ENCODE data around the gene HRG.

Gene HRG

GRCh38 chr3:186651678-186652215 is 14.1 kb upstream of the HRG start:
- Histone ChIP-seq H3K4me1 (ENCODE audit: control insufficient read depth, low read length) (peaks cover 37% of the 10 kb centered on the region), H3F3A (ENCODE audit: control insufficient read depth, insufficient read depth) (peaks cover 10% of the 10 kb centered on the region), H3K4me2 (ENCODE audit: low read length) (peak overlapping the region; percentile 92), H3K9me2 (replicated peaks; ENCODE audit: control insufficient read depth, low read length) (no peaks in the 10 kb centered on the region), H4K20me1 (ENCODE audit: control insufficient read depth, insufficient read depth, low read depth, low read length) (no peaks in the 10 kb centered on the region), H3K27ac (ENCODE audit: low read depth, low read length) (peak overlapping the region; percentile 94), H3K9me3 (ENCODE audit: control insufficient read depth, insufficient read depth, low read length) (no peaks in the 10 kb centered on the region), H3K36me3 (ENCODE audit: control insufficient read depth, low read length) (no peaks in the 10 kb centered on the region), H3K79me2 (ENCODE audit: control insufficient read depth, low read length) (no peaks in the 10 kb centered on the region), H3K4me3 (ENCODE audit: low read length) (peak overlapping the region; percentile 64; the same call in 1 of the 2 replicates), H3K27me3 (ENCODE audit: control insufficient read depth, low read length) (no peaks in the 10 kb centered on the region)
- TF ChIP-seq EZH2phosphoT487 (IDR thresholded peaks at IDR 0.05; ENCODE audit: borderline replicate concordance, low read length) (no peak), CTCF (IDR thresholded peaks at IDR 0.05; ENCODE audit: low read depth, low read length, poor library complexity, severe bottlenecking) (no peak)

- H3K27ac ChIP-seq (ENCODE audit: low read depth, low read length): peak overlapping the region; percentile 94
- peaks cover 10% of the 10 kb centered on the region for H3F3A ChIP-seq (ENCODE audit: control insufficient read depth, insufficient read depth)
- H3K4me2 ChIP-seq (ENCODE audit: low read length): peak overlapping the region; percentile 92
- H3K9me3 ChIP-seq (ENCODE audit: control insufficient read depth, insufficient read depth, low read length): no peaks in the 10 kb centered on the region
- peak overlapping the region; percentile 64 for H3K4me3 ChIP-seq (ENCODE audit: low read length)
- H3K79me2 ChIP-seq (ENCODE audit: control insufficient read depth, low read length): no peaks in the 10 kb centered on the region
- TF ChIP-seq CTCF (IDR thresholded peaks at IDR 0.05; ENCODE audit: low read depth, low read length, poor library complexity, severe bottlenecking) (no peak), EZH2phosphoT487 (IDR thresholded peaks at IDR 0.05; ENCODE audit: borderline replicate concordance, low read length) (no peak)
- no peaks in the 10 kb centered on the region for H3K36me3 ChIP-seq (ENCODE audit: control insufficient read depth, low read length)
- no peaks in the 10 kb centered on the region for H3K27me3 ChIP-seq (ENCODE audit: control insufficient read depth, low read length)
- H3K4me1 ChIP-seq (ENCODE audit: control insufficient read depth, low read length): peaks cover 37% of the 10 kb centered on the region
- H3K9me2 ChIP-seq (replicated peaks; ENCODE audit: control insufficient read depth, low read length): no peaks in the 10 kb centered on the region
- H4K20me1 ChIP-seq (ENCODE audit: control insufficient read depth, insufficient read depth, low read depth, low read length): no peaks in the 10 kb centered on the region
Measured at GRCh38 chr3:186653080-186653707, 12.6 kb upstream of the HRG start.

GRCh38 chr3:186653984-186654383 is 11.8 kb upstream of the HRG start:
- H4K20me1 ChIP-seq (ENCODE audit: control insufficient read depth, insufficient read depth, low read depth, low read length): no peaks in the 10 kb centered on the region
- peak; percentile 35 for TF ChIP-seq CTCF (IDR thresholded peaks at IDR 0.05; ENCODE audit: low read depth, low read length, poor library complexity, severe bottlenecking)
- TF ChIP-seq EZH2phosphoT487 (IDR thresholded peaks at IDR 0.05; ENCODE audit: borderline replicate concordance, low read length): no peak
- no peaks in the 10 kb centered on the region for H3K79me2 ChIP-seq (ENCODE audit: control insufficient read depth, low read length)
- H3K9me3 ChIP-seq (ENCODE audit: control insufficient read depth, insufficient read depth, low read length): no peaks in the 10 kb centered on the region
- H3K27me3 ChIP-seq (ENCODE audit: control insufficient read depth, low read length): no peaks in the 10 kb centered on the region
- peak overlapping the region; percentile 92 for H3K4me2 ChIP-seq (ENCODE audit: low read length)
- H3K9me2 ChIP-seq (replicated peaks; ENCODE audit: control insufficient read depth, low read length): no peaks in the 10 kb centered on the region
- H3K36me3 ChIP-seq (ENCODE audit: control insufficient read depth, low read length): no peaks in the 10 kb centered on the region
- peak overlapping the region; percentile 94 for H3K27ac ChIP-seq (ENCODE audit: low read depth, low read length)
- H3F3A ChIP-seq (ENCODE audit: control insufficient read depth, insufficient read depth): peaks cover 10% of the 10 kb centered on the region
- H3K4me3 ChIP-seq (ENCODE audit: low read length): peak overlapping the region; percentile 64
- H3K4me1 ChIP-seq (ENCODE audit: control insufficient read depth, low read length): peaks cover 37% of the 10 kb centered on the region

Data from DOHH2 (cell line).